Omental fat pad (tissue), 4 donors: ENCODE results near the gene KRT23. TPM values are rescaled to one million over a fixed set of nuclear protein-coding genes. Genes with fewer than 3 reads are reported as not detected.

Experiments used
- ATAC-seq: fragments of 150-250 bp; one replicate; pipeline ENCODE4 v1.9.1; 2016; ENCODE audit warnings: mild to moderate bottlenecking, moderate library complexity; ENCODE audit not compliant: low FRiP score
- DNase-seq: peaks from one replicate; pipeline ENCODE4 v3.0.0-alpha.2; 2019; ENCODE audit warnings: low spot score
- total RNA-seq, 4 donors: library from RNA; depleted of rRNA; stranded (reverse); fragments of >200 nt; gene quantifications; one replicate each; pipeline ENCODE4 v1.1.0, GENCODE V29; 2016
- TF ChIP-seq, protein P1 (sequence below), 3 donors: fragments of 450-650 bp; IDR thresholded peaks; one replicate each; pipeline ENCODE4 v1.5.1; 2016 to 2017; ENCODE audit warnings: antibody characterized with exemption in 3 of 3, mild to moderate bottlenecking in 3 of 3, moderate library complexity in 2 of 3

The KRT23 gene, protein sequence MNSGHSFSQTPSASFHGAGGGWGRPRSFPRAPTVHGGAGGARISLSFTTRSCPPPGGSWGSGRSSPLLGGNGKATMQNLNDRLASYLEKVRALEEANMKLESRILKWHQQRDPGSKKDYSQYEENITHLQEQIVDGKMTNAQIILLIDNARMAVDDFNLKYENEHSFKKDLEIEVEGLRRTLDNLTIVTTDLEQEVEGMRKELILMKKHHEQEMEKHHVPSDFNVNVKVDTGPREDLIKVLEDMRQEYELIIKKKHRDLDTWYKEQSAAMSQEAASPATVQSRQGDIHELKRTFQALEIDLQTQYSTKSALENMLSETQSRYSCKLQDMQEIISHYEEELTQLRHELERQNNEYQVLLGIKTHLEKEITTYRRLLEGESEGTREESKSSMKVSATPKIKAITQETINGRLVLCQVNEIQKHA
- 1 to 10 TPM in 1 of 4 donors, not detected in 3; 4.3 TPM for total RNA-seq

DNA sequence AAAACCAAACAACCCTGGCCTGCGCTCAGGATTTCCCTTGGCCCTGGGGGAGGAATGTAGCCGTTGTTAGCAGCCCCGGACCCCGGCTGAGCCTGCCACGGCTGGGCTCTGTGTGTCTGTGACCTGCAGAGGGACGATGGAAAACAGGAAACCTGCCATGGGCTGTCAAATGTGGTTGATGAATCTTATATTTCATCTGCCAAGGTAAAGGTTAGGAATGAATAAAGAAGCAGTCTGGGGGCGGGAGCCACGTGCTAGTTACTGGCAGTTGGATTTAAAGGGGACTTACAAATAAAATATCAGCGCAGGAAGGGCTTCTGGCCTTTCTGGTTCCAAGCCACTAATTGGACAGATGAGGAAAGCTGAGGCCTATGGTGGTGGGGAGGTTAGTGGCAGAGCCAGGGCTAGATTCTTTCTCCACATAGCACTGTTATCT, at the start of gene KRT23:
Gene KRT23 (minus strand): TSS at position 263 of the 436 bp plus-strand sequence. CDS start 1,043 bp downstream, outside the sequence.
- TF ChIP-seq, protein P1, sequence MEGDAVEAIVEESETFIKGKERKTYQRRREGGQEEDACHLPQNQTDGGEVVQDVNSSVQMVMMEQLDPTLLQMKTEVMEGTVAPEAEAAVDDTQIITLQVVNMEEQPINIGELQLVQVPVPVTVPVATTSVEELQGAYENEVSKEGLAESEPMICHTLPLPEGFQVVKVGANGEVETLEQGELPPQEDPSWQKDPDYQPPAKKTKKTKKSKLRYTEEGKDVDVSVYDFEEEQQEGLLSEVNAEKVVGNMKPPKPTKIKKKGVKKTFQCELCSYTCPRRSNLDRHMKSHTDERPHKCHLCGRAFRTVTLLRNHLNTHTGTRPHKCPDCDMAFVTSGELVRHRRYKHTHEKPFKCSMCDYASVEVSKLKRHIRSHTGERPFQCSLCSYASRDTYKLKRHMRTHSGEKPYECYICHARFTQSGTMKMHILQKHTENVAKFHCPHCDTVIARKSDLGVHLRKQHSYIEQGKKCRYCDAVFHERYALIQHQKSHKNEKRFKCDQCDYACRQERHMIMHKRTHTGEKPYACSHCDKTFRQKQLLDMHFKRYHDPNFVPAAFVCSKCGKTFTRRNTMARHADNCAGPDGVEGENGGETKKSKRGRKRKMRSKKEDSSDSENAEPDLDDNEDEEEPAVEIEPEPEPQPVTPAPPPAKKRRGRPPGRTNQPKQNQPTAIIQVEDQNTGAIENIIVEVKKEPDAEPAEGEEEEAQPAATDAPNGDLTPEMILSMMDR (IDR thresholded peaks at IDR 0.05) = no peak
- DNase-seq = no peak
- ATAC-seq = no peak

DNA sequence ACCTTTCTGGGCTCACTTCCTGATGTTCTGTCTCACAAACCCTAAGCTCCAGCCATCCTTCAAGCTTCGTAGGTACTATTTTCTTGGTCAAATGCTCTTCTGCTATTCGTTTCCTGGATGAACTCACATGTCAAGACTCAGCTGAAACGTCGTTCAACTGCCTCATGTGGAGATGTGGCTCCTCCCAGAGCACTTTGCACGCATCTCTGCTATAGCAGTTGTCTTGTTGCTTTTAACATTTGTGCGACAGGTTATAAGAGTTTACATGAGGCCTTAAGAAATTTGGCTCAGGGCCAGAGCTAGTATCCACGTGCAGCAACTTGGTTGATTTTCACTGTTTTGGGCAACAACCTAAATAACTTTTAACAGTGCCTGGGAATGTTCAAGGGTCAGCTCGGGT, 49.5 kb upstream of the KRT23 start:
- TF ChIP-seq, protein P1 (IDR thresholded peaks at IDR 0.05) = no peak
- no peak for ATAC-seq

DNA sequence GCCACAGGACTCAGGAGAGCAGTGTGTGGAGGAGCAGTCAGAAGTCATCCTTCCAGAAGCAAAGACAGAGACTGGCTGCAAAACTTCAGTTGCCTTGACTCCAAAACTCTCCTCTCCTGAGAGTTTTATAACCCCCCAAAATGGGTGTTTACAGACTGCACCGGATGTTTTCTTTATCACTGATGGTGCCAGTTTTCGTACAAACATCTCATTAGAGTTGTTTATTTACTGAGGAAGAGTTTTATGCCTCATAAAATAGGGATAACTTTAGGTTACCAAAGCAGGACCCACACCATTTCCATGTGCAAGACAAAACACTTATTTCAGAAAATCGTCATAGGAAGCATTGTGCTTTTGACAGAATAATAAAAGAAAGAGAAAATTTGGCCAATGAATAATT, 46.8 kb upstream of the KRT23 start, which contains the start of gene KRT40:
Gene KRT40 (minus strand): TSS at position 101 of the 400 bp plus-strand sequence. CDS start 53 bp downstream, at position 48.
- TF ChIP-seq, protein P1 (IDR thresholded peaks at IDR 0.05) = no peak
- ATAC-seq (no peak), DNase-seq (no peak)

More for the DNA sequence above, 49.5 kb upstream of the KRT23 start:
- no peak for DNase-seq

DNA sequence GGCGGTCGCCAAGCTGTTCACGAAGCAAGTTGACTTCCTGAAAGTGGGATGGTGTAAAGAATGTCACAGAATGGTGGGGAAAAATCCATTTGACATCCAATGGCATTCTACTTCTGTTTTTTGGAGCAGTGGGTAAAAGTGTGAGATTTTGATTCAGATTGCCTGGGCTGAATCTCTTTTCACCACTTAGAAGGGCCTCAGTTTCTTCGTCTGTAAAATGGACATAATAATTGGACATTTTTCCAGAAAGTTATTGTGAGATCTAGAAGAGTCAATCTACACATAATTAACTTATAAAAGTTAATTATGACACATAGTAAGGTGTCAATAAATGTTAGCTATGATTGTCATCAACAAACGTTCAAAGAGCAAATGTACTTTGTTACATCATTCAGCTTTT, 43.7 kb upstream of the KRT23 start:
- DNase-seq = no peak

DNA sequence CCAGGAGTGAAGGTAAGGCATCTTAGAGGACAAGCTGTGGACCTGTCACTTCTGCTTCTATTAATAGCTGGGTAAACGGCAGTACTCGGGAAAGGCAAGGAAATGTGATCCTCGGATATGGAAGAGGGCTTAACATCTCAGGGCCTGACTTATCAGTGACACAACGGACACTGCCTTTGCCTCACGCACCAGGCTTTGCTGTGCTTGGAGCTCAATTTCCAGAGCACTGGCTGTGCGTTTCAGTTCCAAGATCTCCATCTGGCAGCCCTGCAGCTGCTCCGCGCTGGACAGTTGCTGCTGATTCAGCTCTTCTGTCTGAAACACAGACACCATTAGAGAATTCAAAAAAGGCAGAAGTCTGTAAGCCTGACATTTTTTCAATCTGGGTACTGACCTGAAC, 43.1 kb upstream of the KRT23 start:
- ATAC-seq (no peak), DNase-seq (no peak)
- TF ChIP-seq, protein P1 (IDR thresholded peaks at IDR 0.05) = no peak

More for the DNA sequence above, 43.7 kb upstream of the KRT23 start:
- no peak for ATAC-seq
- TF ChIP-seq, protein P1 (IDR thresholded peaks at IDR 0.05) = no peak

DNA sequence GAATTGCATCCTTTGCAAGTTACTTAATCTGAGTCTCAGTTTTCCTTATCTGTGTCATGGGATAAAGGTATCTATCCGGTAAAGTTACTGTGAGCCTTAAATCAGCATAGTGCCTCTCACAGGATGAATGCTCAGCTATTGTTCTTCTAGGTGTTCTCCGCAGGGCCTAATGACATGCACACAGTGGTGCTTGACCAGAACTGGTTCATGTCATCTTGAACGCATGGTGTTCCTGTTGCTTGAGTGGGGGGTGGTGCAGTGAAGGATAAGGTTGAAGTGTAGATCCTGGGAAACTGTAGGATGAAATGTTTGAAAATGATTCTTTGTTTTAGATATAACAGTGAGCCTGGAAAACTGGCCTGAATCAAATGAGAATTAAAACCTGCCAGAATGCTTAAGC, 42.7 kb upstream of the KRT23 start:
- TF ChIP-seq, protein P1 (IDR thresholded peaks at IDR 0.05) = no peak
- no peak for DNase-seq
- no peak for ATAC-seq
